Measurements from ENCODE around the gene RNF157. TPM values are rescaled to one million over a fixed set of nuclear protein-coding genes. Genes with fewer than 3 reads are reported as not detected.

Gene RNF157
- total and polyA plus RNA-seq, 9 of the 15 experiments (the other 6 are each of a cell fraction or from before 2014, with no cell fraction given): 8.1 to 31.7 (median 20.8) TPM

DNA sequence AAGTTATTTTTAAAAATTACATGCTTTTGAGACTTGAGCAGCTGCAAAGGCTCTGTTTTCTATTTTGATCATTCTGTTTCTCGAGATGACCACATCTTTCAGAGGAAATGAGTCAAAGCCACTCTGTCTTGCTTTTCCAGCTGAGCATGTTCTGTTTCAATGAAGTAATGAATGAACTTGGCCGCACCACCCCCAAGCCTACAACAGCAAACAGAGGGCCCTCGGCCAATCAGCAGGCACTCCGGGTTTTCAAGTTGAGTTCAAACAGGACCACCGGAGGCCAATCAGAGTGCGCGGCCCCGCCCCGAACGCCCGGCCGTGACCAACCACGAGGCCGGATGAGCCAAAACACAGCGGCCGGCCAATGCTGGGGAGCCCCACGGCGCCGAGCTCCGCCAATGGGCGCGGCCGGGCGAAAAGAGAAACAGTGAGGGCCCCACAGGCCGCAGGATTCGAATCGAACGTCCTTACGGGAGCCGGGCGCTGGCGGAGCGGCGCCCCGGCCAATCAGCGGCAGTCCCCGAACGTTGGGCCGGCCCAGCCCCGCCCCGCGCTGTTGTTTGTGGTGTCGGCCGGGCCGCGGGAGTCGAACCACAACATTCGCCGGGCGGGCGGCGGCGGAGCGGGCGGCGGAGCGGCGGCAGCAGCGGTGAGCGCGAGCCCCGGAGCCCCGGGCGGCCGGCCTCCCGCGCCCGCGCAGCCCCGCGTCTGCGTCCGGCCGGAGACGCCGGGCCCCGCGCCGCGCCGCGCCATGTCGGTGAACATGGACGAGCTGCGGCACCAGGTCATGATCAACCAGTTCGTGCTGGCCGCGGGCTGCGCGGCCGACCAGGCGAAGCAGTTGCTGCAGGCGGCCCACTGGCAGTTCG, 24.7 kb upstream of the RNF157 start, which contains the start of gene UBALD2 (continued):
- TF ChIP-seq UBTF (IDR thresholded peaks at IDR 0.05; ENCODE audit: borderline replicate concordance in 1 of 2, low read depth in 2 of 2, low read length in 2 of 2) (peak; percentile 35 to 56; a peak in 2 of 4 replicates), ZNF584 (CRISPR knock-in tag; IDR thresholded peaks at IDR 0.05; ENCODE audit: low read depth) (peak; percentile 90), ZNF239 (CRISPR knock-in tag; IDR thresholded peaks at IDR 0.05) (no peak), RBBP5 (IDR thresholded peaks at IDR 0.05; ENCODE audit: borderline replicate concordance, insufficient read depth, low read length, poor library complexity, severe bottlenecking) (peak; percentile 70), ZFP30 (CRISPR knock-in tag; IDR thresholded peaks at IDR 0.05; ENCODE audit: borderline replicate concordance) (no peak), CBX5 (IDR thresholded peaks at IDR 0.05; ENCODE audit: borderline replicate concordance, low read depth) (no peak), MEF2D (tag; conservative IDR thresholded peaks at IDR 0.05; ENCODE audit: low read depth) (no peak), CXXC5 (CRISPR knock-in tag; IDR thresholded peaks at IDR 0.05) (peak; percentile 96), MYC (IDR thresholded peaks at IDR 0.05; ENCODE audit: low read depth, low read length) (peak; percentile 11; the same call in 1 of the 2 replicates), MYC (CRISPR knock-in tag; IDR thresholded peaks at IDR 0.05; ENCODE audit: borderline replicate concordance, low read depth) (no peak), JUN (IDR thresholded peaks at IDR 0.05; ENCODE audit: borderline replicate concordance, low read depth, low read length) (no peak), JUN (CRISPR knock-in tag; IDR thresholded peaks at IDR 0.05; ENCODE audit: borderline replicate concordance) (peak; percentile 59; the same call in 1 of the 2 replicates), TOE1 (IDR thresholded peaks at IDR 0.05; ENCODE audit: borderline replicate concordance) (peak; percentile 49; the same call in 1 of the 2 replicates), TOE1 (CRISPR knock-in tag; IDR thresholded peaks at IDR 0.05; ENCODE audit: borderline replicate concordance, low read depth) (no peak), CTBP1 (IDR thresholded peaks at IDR 0.05; ENCODE audit: borderline replicate concordance) (peak; percentile 78), POLR2H (tag; IDR thresholded peaks at IDR 0.05; ENCODE audit: low read depth) (peak; percentile 93), ZSCAN29 (IDR thresholded peaks at IDR 0.05) (peak; percentile 94), GTF2E2 (tag; IDR thresholded peaks at IDR 0.05) (no peak), STAG1 (CRISPR knock-in tag; IDR thresholded peaks at IDR 0.05; ENCODE audit: borderline replicate concordance) (no peak), TBP (optimal IDR thresholded peaks at IDR 0.05; ENCODE audit: low read depth, low read length) (peak; percentile 92), CCAR2 (IDR thresholded peaks at IDR 0.05; ENCODE audit: low read depth, low read length) (no peak), RBM25 (IDR thresholded peaks at IDR 0.05; ENCODE audit: low read depth, low read length, severe bottlenecking) (peak; percentile 100), ZNF12 (CRISPR knock-in tag; IDR thresholded peaks at IDR 0.05) (no peak), POLR2AphosphoS5 (IDR thresholded peaks at IDR 0.05; ENCODE audit: control insufficient read depth, insufficient read depth, low read depth, low read length) (peak; percentile 69), ATF7 (IDR thresholded peaks at IDR 0.05) (peak; percentile 88), CC2D1A (IDR thresholded peaks at IDR 0.05) (peak; percentile 97)
